HG03103 (cell line): ENCODE data around the gene MCM5.
"Not testable (repeated sequence)": the region's sequence is repeated elsewhere in the genome, so short reads cannot be mapped to it uniquely, and the experiment has no call there.

Experiments used
- ATAC-seq: cut with Tn5 transposase; IDR thresholded peaks from one replicate; pipeline ENCODE4 v1.9.1; 2021; ENCODE audit warnings: low read depth; ENCODE audit not compliant: unreplicated experiment

MCM5 gene

DNA sequence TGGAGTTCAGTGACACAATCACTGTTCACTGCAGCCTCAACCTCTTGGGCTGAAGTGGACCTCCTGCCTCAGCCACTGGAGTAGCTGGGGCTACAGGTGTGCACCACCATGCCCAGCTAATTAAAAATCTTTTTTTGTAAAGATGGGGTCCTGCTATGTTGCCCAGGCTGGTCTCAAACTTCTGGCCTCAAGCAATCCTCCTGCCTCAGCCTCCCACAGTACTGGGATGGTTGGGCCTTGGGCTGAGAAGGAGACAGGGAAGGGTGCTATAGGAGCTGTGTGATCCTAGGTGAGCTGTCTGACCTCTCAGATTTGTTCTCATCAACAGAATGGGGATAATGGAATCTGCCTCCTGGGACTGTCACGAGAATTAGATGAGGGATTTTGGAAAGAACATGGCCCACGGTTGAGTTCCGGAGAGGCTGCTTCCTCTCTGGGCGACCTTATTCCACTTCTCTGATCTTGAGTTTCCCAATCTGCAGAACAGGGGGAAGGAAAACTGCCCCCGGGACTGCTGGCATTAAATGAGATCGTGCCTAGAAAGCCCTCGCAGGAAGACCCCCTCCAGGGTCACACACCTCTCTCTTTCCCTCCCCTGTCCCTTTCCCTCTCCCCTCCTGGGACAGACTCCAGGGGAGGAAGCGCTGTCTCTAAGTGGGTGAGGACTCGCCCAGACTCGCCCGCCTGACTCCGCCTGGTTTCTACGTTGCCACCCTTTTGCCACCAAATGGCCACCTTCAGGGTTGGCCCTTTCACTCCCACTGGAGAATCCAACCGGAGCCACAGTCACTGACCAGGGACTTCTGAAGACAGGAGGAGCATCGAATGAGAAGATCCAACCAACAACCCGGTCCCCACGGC, 50.1 kb downstream of the MCM5 start:
- no peak for ATAC-seq

- no peak for ATAC-seq
These were observed 51.1 kb downstream of the MCM5 start for GRCh38 chr22:35450824-35451569.

- ATAC-seq, result no peak
These were observed 51.7 kb downstream of the MCM5 start for GRCh38 chr22:35451592-35451991.

DNA sequence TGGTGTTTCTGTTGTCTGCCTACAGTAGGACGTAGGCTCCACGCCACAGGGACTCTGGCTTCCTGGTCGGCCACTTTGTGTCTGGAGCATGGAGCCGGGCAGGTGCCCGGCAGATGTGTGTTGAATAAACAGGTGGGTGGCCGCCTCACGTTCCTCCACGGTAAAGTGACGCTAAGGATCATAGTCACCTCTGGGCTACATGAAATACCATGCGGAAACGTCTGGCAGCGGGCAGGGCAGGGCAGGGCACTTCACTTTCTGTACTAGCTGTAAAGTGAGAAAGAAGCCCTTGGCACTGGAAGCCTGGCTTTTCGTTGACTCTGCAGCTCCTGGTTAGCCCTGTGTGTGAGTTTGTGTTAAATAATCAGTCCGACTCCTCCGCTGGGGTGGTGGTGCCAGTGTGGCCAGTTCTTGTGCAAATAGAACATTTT, 52.4 kb downstream of the MCM5 start:
- no peak for ATAC-seq

GRCh38 chr22:35452810-35453743, 53.1 kb downstream of the MCM5 start:
- ATAC-seq, result no peak

DNA sequence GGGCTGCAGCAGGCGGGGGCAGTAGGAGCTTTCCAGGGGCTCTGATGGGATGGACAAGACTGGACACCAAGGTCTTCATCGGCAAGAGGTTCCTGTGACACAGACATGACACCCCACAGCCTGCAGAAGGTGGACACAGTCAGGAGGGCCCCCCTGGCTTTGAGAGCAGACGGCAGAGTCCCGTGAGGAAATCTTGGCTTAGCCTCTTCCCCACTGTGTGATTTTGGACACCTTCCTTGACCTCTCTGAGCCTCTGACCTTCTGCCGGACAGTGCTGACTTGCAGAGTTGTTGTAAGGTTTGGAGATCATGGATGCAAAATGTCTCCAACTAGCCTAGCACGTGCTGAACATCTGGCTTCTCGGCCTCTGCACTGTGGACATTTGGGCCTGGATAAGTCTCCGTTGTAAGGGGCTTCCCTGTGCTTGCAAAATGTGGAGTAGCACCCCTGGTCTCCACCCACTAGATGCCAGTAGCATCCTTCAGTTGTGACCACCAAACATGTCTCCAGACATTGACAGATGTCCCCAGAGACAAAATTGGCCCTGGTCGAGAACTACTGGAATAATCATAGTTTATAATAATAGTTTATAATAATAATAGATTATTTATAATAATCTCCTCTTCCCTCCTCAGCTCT, 54.6 kb downstream of the MCM5 start:
- ATAC-seq, result no peak

DNA sequence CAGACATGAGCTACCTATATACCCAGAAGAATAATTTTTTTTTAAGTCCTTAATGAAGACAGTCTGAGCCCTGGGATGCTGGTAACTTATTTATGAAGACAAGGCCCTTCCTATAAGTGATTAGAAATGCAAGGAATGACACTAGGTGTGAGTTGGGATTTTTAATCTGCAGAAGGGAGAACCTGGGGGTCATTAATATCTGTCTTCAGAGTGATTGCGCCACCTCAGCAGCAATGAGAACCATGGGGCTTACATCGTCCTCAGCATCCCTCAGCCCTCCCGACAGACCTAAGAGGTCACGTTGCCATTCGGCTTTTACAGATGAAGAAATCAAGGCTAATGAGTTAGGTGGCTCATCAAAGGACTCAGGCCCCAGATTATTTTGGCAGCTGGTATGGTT, 55.6 kb downstream of the MCM5 start:
- ATAC-seq, result no peak

GRCh38 chr22:35456757-35457156, 56.8 kb downstream of the MCM5 start:
- no peak for ATAC-seq

DNA sequence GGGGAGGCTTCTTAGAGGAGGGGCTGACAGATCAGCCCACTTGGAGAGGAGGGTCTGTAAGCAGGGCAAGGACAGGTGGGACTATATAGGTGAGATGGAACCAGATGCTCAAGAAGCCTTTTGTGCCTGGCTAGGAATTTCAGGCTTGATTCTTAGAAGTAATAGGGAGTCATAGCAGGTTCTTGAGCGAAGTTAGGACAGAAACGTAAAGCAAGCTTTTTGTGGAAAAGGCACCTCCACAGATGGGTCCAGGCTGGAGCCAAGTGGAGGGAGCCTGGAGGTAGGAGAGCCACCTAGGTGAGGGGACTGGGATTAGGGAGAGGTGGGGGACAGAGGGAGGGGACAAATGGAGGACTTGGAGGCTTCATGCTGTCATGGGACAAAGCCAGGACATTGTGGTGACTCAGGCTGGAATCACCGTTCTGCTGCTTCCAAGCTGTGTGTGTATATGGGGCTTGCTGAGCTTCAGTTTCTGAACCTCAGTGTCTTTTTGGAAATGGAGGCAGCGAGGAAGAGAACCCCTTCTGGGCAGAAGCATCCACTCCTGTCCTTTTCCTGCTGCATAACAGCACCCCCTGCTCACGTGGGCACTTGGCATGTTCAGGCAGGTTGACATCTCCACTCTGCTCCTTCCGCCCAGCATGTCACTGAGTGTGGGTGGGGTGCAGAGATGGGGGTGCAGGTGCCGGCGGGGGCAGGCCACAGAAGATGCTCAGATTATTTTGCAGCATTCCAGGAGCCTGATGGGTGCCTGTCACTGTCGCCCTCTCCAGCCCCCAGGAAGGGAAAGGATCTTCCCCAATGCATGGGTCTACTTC, 58.0 kb downstream of the MCM5 start:
- no peak for ATAC-seq

DNA sequence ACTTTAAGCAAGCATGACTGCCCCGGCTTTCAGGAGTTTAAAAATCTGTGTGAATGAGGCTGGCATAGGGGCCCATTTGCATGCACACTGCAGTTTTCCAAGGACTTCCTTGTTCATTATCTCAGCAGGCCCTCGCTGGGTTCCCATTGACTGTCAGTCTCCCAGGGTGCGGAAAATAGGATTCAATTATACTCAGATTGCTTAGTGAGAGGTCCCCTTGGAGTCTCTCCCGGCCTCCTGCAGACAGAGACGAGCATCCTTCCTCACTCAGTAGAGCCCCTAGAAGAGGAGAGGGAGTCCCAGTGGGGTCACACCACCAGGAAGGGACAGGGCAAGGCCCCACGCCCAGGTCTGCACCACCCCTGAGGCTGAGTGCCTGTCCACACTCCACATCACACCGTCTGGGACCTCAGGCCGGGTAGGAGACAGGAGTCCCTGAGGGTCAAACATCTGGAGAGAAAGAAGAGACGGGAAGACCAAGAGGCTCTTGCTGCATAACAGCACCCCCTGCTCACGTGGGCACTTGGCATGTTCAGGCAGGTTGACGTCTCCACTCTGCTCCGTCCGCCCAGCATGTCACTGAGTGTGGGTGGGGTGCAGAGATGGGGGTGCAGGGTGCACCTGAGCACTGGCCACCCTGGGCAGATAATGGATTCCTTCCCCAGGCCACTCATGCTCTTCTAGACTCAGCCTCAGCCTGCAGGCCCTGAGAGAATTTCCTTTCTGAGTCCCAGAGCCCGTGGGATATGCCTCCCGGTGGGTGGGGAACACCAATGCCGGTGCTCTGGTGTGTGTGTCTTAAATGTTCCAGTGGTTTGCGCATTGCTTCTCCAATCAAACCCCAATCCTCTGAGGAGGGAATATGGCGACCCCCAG, 58.8 kb downstream of the MCM5 start:
- no peak for ATAC-seq

DNA sequence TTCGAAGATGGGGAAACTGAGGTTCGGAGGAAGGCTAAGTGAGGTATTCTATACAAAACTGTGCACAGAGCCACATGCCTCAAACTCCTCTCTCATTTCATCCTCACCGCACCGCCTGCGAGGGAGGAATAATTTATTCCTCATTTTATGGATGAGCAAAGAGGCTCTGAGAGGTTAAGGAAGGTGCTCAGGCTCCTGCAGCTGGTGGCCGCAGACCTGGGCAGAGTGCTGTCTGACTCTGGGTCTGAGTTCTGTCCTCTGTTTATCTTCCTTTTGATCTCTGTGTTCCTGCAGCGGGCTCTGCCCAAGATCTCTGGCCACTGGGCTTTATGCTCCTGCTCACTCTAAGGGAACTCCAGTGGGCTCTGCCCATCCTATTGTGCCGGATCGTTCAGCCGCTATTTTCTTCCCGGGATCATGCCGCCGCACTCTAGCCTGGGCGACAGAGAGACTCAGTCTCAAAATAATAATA, 59.5 kb downstream of the MCM5 start:
- ATAC-seq, result no peak

DNA sequence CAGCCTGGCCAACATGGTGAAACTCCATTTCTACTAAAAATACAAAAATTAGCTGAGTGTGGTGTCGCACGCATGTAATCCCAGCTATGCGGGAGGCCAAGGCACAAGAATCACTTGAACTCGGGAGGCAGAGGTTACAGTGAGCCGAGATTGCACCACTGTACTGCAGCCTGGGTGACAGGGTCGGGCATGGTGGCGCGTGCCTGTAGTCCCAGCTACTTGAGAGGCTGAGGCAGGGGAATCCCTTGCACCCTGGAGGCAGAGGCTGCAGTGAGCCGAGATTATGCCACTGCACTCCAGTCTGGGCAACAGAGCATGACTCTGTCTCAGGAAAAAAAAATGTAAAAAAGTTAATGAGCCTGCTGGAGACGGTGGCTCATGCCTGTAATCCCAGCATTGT, 60.0 kb downstream of the MCM5 start:
- ATAC-seq, result not testable (repeated sequence)

DNA sequence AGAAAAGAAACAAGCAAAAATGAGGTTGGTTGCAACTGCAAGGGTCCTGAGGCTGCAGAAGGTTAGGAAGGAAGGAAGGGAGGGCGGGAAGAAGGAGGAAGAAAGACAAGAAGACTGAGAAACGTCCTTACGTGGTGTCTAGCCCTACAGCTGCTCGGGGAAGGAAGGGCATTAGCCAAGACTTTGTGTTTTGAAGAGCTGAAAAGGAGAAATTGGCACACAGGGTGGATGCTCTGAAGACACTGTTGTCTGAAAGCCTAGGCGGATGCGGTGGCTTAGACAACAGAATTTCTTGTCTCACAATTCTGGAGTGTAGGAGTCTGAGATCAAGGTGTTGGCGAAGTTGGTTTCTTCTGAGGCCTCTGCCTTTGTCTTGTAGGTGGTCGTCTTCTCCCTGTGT, 60.7 kb downstream of the MCM5 start:
- no peak for ATAC-seq

- ATAC-seq, result no peak
These were observed 62.7 kb downstream of the MCM5 start for GRCh38 chr22:35462498-35463230.

DNA sequence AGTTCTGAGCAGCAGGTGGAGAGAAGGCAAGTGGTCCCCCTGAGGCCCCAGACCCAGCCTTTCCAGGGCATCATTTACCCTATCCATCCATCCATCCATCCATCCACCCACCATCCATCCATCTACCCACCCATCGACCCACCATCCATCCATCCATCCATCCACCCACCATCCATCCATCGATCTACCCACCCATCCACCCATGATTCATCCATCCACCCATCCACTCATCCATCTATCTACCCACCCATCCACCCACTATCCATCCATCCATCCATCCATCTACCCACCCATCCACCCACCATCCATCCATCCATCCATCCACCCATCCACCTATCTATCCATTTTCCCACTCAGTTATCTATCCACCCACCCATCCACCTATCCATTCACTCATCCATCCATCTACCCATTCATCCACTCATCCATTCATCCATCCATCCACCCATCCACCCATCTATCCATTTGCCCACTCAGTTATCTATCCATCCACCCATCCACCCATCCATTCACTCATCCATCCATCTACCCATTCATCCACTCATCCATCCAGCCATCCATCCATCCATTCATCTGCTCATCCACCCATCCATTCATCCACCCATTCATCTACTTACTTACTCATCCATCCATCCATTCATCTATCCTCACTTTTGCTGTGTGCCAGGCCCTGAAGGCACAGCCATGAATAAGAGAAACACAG, 63.4 kb downstream of the MCM5 start:
- ATAC-seq, result no peak

- no peak for ATAC-seq
These were observed 64.5 kb downstream of the MCM5 start for GRCh38 chr22:35464399-35464798.

- no peak for ATAC-seq
These were observed 65.3 kb downstream of the MCM5 start for GRCh38 chr22:35465109-35465701.
